Fibroblast of lung (primary cell): ENCODE data around the gene RASSF8. TPM values are rescaled to one million over a fixed set of nuclear protein-coding genes. Genes with fewer than 3 reads are reported as not detected.
A peak's percentile ranks its signal among the peaks of the same experiment; 100 is the strongest.

Source experiments
- DNase-seq, 2 donors: peaks; one replicate each; pipeline versions ENCODE4 v3.0.0 to v3.0.0-alpha.2; 2010; ENCODE audit warnings: low read depth in 2 of 2
- H2AFZ ChIP-seq: 2 replicates; pipeline ENCODE4 v1.5.1; 2012; ENCODE audit warnings: low read length, control low read depth, inconsistent platforms
- H3K27ac ChIP-seq: 2 replicates; pipeline ENCODE4 v1.5.1; 2011; ENCODE audit warnings: low read length, control low read depth; ENCODE audit not compliant: insufficient read depth
- H3K27me3 ChIP-seq: 2 replicates; pipeline ENCODE4 v1.5.1; 2011; ENCODE audit warnings: mild to moderate bottlenecking, low read length; ENCODE audit not compliant: control insufficient read depth, insufficient read depth
- H3K36me3 ChIP-seq: 2 replicates; pipeline ENCODE4 v1.5.1; 2011; ENCODE audit warnings: low read length; ENCODE audit not compliant: control insufficient read depth, insufficient read depth
- H3K4me1 ChIP-seq: 2 replicates; pipeline ENCODE4 v1.5.1; 2011; ENCODE audit warnings: low read length; ENCODE audit not compliant: control insufficient read depth, insufficient read depth; ENCODE audit errors: extremely low read depth
- H3K4me2 ChIP-seq: 2 replicates; pipeline ENCODE4 v1.5.1; 2011; ENCODE audit warnings: low read length, control low read depth; ENCODE audit not compliant: insufficient read depth; ENCODE audit errors: extremely low read depth
- H3K4me3 ChIP-seq, 4 experiments: fragments of 200-600 bp in 1 of 4; sonication (generic) in 1 of 4; replicated peaks in 1 of 4; 2 replicates each; pipeline ENCODE4 v1.5.1; 2011 to 2016; ENCODE audit warnings: low read length in 4 of 4, low read depth in 3 of 4, mild to moderate bottlenecking in 3 of 4, control low read depth in 2 of 4, inconsistent platforms in 1 of 4, mixed read lengths in 1 of 4; ENCODE audit not compliant: insufficient read depth in 1 of 4; ENCODE audit errors: control extremely low read depth in 1 of 4
- H3K79me2 ChIP-seq: 2 replicates; pipeline ENCODE4 v1.5.1; 2012; ENCODE audit warnings: mild to moderate bottlenecking, low read length, inconsistent platforms; ENCODE audit not compliant: control insufficient read depth, insufficient read depth
- H3K9ac ChIP-seq: 2 replicates; pipeline ENCODE4 v1.5.1; 2011; ENCODE audit warnings: mild to moderate bottlenecking, low read length, control low read depth; ENCODE audit not compliant: insufficient read depth
- H3K9me3 ChIP-seq: 2 replicates; pipeline ENCODE4 v1.5.1; 2012; ENCODE audit warnings: low read depth, low read length; ENCODE audit not compliant: control insufficient read depth, insufficient read depth
- H4K20me1 ChIP-seq: 2 replicates; pipeline ENCODE4 v1.5.1; 2011; ENCODE audit warnings: low read length; ENCODE audit not compliant: control insufficient read depth, insufficient read depth; ENCODE audit errors: extremely low read depth
- CTCF ChIP-seq, 2 donors: IDR thresholded peaks in 1 of 2; conservative IDR thresholded peaks in 1 of 2; 1 replicate in 1 of 2; 2 replicates in 1 of 2; pipeline ENCODE4 v1.5.1; 2011 to 2012; ENCODE audit warnings: low read length in 2 of 2, control low read depth in 1 of 2, inconsistent platforms in 1 of 2, low read depth in 1 of 2, mild to moderate bottlenecking in 1 of 2
- EZH2 ChIP-seq: IDR thresholded peaks from 2 replicates; pipeline ENCODE4 v1.5.1; 2012; ENCODE audit warnings: low read length, control low read depth, mild to moderate bottlenecking; ENCODE audit errors: missing control alignments
- polyA plus RNA-seq, 2 donors: library from polyadenylated mRNA; depleted of rRNA in 1 of 2; stranded (reverse) in 1 of 2; unstranded in 1 of 2; fragments of >200 nt; gene quantifications; 2 replicates each; pipeline ENCODE4 v1.2.1, GENCODE V29; 2011 to 2012; ENCODE audit warnings: missing spikeins in 1 of 2
- total RNA-seq: library from RNA; depleted of rRNA; stranded (reverse); fragments of >200 nt; gene quantifications from 2 replicates; pipeline ENCODE4 v1.2.1, GENCODE V29; 2014

RASSF8 gene
- total and polyA plus RNA-seq, 2 donors (not counting 1 experiment from before 2014, with no cell fraction given), result 28.8 to 52.8 TPM

DNA sequence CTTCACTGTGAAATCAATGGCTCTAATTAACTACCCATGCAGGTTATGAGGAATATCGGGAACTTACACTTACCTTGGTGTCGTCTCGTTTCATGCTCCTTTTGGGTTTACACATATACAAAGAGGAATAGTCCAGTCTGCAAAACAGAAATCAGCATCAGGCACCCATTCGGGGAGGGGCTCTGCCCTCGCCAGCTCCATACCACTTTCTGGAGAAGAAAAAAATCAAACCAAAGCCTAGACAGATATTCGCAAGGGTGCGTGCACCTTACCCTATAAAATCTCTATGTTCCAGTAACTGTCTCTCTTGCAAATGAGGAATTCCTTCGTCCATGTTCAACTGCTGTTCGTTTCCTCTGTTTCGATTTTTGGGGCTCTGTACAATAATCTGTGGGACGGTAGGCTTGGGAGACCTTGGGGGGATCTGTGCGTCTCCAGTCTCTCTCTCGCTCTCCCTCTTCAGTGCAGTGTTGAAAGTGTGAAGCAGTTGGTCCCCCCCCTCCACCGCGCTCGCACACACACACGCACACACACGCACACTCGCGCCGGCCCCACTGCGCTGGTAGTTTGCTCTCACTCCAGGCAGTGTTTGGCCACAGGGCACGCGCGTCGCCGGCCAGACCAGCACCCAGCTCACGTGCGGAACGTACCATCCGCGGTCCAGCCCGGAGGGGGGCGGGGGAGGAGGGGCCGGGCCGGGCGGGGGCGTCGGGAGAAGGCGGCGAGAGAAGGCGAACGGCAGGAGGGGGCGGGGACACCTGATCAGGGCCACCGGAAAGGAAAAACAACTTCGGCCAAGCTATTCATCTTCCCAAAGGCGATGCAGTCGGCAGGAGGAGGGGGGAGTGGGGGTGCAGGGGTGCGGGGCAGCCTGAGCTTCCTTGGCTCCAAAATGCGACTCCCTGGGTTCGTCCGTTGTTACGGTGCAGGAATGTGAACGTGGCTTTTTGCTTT lies 166.2 kb downstream of the RASSF8 start, which contains the start of gene BHLHE41:
Gene BHLHE41, minus strand, starts transcription at position 592 of the 954 bp plus-strand sequence. Its CDS starts 258 bp downstream, at position 334.
- Histone ChIP-seq H4K20me1 (no peaks in the 10 kb centered on the region), H3K27me3 (no peaks in the 10 kb centered on the region), H3K36me3 (no peaks in the 10 kb centered on the region), H3K27ac (peak within 1 kb of the TSS; percentile 84), H3K9ac (peak within 1 kb of the TSS; percentile 72), H3K4me2 (peak within 1 kb of the TSS; percentile 96), H3K9me3 (no peaks in the 10 kb centered on the region), H3K4me1 (peaks cover 3% of the 10 kb centered on the region), H2AFZ (peak within 1 kb of the TSS; percentile 95), H3K79me2 (no peaks in the 10 kb centered on the region), H3K4me3 (peak within 1 kb of the TSS; percentile 74 to 89 (median 80))
- TF ChIP-seq CTCF (conservative IDR thresholded peaks at IDR 0.05 in 1 of 2, IDR thresholded peaks at IDR 0.05 in 1 of 2; ENCODE audit: low read depth in 1 of 2, low read length in 2 of 2) (no peak), EZH2 (no peak)
- DNase-seq, result peak; percentile 39 to 82

DNA sequence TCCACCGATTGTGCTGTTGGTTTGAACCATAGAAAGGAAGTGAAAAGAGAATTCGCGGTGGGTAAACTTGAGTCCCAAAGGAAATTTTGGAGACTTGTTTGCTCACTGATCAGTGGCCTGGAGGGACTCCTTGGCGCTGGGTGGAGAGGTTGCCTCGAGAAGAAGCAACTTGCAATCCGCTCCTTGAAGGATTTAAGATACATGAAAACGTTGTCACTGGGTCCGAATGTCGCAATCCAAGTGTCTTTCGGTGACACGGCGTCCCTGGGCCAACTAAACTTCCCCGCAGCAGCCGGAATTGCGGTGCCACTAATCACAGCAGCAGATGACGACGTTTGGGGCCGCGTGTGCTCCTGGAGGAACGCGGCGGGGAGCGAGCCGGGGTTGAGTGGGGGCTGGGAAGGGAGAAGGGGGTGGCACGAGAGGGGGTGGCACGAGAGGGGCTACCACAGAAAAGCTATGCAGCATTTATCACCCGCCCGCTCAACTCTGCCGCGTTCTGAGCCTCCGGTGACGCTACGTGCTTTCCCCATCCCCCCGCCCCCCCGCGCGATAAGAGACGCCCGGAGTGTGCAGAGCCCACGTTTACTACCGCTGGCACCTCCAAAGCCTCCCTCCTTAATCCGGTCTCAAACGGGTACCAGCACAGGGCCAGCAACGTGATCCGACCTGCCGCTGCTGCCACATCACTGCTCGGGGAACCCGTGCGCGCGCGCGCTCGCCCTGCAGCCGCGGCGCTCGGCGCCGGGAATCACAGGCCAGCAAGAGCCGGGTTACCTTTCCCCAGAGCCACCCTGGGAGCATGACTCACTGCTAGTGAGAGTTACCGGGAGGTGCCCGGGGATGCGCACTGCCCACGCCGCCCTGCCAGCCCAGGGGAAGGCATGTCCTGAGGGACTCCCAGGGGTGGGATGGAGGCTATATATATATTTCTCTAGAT lies 167.2 kb downstream of the RASSF8 start:
- Histone ChIP-seq H3K79me2 (no peaks in the 10 kb centered on the region), H3K36me3 (no peaks in the 10 kb centered on the region), H3K9ac (peak overlapping the region; percentile 72), H3K4me1 (peaks cover 3% of the 10 kb centered on the region), H3K27me3 (no peaks in the 10 kb centered on the region), H3K27ac (peak overlapping the region; percentile 84), H3K4me3 (peak overlapping the region; percentile 74 to 89 (median 80)), H3K9me3 (no peaks in the 10 kb centered on the region), H2AFZ (peak overlapping the region; percentile 95), H4K20me1 (no peaks in the 10 kb centered on the region), H3K4me2 (peak overlapping the region; percentile 96)
- peak; percentile 60 to 87 for DNase-seq
- TF ChIP-seq EZH2 (no peak), CTCF (conservative IDR thresholded peaks at IDR 0.05 in 1 of 2, IDR thresholded peaks at IDR 0.05 in 1 of 2; ENCODE audit: low read depth in 1 of 2, low read length in 2 of 2) (no peak)
